HG02884 (cell line): ENCODE results near the gene NUDT22.

ENCODE experiments used
- ATAC-seq: cut with Tn5 transposase; IDR thresholded peaks from one replicate; pipeline ENCODE4 v1.9.1; 2021; ENCODE audit warnings: mild to moderate bottlenecking, moderate library complexity; ENCODE audit not compliant: unreplicated experiment

NUDT22 gene

GRCh38 chr11:64268893-64269539, 42.9 kb downstream of the NUDT22 start:
- ATAC-seq: no peak

- ATAC-seq: peak; percentile 60
Observed at GRCh38 chr11:64269540-64270220, 43.6 kb downstream of the NUDT22 start.

DNA sequence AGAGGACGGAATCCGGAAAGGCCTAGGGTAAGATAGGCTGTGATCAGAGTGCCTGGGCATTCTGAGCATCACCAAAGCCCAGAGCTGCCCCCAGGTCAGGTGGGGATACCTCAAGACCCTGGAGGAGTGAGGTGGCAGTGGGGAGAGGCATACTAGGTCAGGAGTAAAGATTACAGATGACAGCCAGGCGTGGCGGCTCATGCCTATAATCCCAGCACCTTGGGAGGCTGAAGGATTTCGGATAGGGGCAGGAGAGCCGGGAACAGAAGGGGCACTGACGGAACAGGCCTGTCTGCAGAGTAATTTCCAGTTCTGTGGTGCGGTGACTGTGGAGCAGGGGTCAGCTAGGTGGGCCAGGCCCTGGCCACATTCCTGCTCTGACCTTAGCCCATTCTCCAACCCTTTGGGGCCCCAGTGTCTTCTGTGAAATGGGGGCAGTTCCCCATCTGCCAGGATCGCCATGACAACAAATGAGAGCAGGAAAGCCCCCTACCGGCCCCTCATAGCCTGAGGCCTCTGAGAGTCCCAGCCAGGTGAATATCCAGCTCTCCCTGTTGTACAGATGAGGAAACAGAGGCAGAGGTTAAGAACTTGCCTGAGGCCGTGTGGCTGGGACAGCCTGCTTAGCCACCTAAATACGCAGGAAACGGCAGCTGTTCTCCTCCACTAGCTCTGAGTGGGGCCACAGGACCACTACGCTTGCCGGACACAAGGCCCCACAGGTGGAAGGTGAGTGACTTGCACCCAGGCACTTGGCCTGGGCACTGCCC, 49.1 kb downstream of the NUDT22 start:
- no peak for ATAC-seq

DNA sequence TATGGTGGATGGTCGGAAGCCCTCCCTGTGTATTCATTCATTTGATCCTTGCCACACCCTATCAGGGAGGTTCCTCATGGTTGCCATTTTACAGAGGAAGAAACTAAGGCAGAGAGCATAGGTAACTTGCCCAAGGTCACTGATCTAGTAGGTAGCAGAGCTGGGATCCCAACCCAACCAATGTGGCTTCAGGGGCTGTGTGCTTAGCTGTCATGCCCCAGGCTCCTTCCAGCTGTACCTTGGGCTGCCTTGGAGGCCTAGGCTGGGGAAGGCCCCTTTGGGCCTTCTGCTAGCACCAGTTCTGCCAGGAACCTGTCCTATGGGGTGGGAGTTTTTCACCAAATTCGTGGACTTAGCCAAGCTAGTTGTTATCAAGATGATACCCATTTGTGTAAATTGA, 49.8 kb downstream of the NUDT22 start:
- no peak for ATAC-seq

DNA sequence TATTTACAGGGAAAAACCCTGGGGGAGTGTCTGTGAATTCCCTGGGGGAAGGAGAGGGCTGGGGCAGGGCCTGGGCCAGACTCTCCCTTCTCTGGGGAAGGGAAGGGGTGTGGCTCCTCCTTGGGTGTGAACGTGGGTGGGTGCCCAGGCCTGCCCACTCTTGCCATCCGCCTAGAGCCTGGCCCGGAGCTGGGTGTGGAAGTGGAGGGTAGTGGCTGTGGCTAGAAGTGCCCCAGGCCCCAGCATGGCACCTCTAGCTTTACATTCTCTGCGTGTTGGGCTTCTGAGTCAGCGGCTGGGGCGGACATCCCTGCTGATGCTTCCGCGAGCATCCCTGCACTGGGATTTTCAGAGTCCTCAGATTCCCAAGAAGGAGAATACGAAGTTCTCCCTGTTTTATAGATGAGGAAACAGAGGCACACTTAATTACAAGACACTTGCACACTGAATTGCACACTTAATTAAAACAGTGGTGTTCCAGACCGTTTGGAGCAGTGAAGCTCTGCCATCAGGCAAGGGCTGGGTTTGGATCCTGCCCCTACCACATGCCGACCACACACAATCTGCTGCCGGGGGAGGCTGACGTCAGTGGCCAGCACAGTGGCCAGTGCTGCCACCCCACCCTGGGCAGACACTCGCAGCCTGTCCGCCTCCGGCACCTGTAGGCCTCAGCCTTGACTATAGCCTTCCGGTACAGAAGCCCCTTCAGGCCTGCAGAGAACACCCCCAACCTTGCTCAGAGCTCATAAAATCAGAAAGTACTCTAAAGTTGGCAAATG, 50.8 kb downstream of the NUDT22 start:
- ATAC-seq: no peak

GRCh38 chr11:64278576-64279190, 52.6 kb downstream of the NUDT22 start:
- no peak for ATAC-seq
